Loucy (cell line): ENCODE results near the gene RIPOR2.
A peak's percentile ranks its signal among the peaks of the same experiment; 100 is the strongest.

ENCODE experiments used
- H2AFZ ChIP-seq: fragments of 200-600 bp; sonication (generic); 2 replicates; pipeline ENCODE4 v1.6.0; 2016; ENCODE audit warnings: antibody characterized with exemption, mild to moderate bottlenecking, low read length, moderate library complexity
- H3F3A ChIP-seq: fragments of 200-600 bp; 2 replicates; pipeline ENCODE4 v1.6.0; 2016; ENCODE audit warnings: antibody characterized with exemption, low read depth, mild to moderate bottlenecking
- H3K27me3 ChIP-seq: fragments of 200-600 bp; sonication (generic); 2 replicates; pipeline ENCODE4 v1.6.1; 2014; ENCODE audit warnings: low read length, mild to moderate bottlenecking; ENCODE audit not compliant: insufficient read depth, poor library complexity, severe bottlenecking
- H3K36me3 ChIP-seq: fragments of 200-600 bp; sonication (generic); 2 replicates; pipeline ENCODE4 v1.6.1; 2016; ENCODE audit warnings: low read length; ENCODE audit not compliant: insufficient read depth
- H3K4me1 ChIP-seq: fragments of 200-600 bp; sonication (generic); 2 replicates; pipeline ENCODE4 v1.5.1; 2014; ENCODE audit warnings: low read length, mild to moderate bottlenecking; ENCODE audit not compliant: insufficient read depth, poor library complexity, severe bottlenecking
- H3K4me2 ChIP-seq: fragments of 200-600 bp; sonication (generic); 2 replicates; pipeline ENCODE4 v1.6.0; 2014; ENCODE audit warnings: antibody characterized with exemption, low read length, low read depth, mild to moderate bottlenecking; ENCODE audit not compliant: poor library complexity, severe bottlenecking
- H3K4me3 ChIP-seq: fragments of 200-600 bp; sonication (generic); 2 replicates; pipeline ENCODE4 v1.5.1; 2014; ENCODE audit warnings: low read length, mild to moderate bottlenecking, mixed read lengths; ENCODE audit not compliant: poor library complexity, severe bottlenecking
- H3K79me2 ChIP-seq: fragments of 200-600 bp; sonication (generic); 2 replicates; pipeline ENCODE4 v1.6.1; 2014; ENCODE audit warnings: low read length; ENCODE audit not compliant: insufficient read depth
- H3K9ac ChIP-seq: fragments of 200-600 bp; sonication (generic); 2 replicates; pipeline ENCODE4 v1.6.0; 2014; ENCODE audit warnings: mild to moderate bottlenecking, low read depth, low read length, moderate library complexity; ENCODE audit not compliant: poor library complexity, severe bottlenecking
- H3K9me2 ChIP-seq: fragments of 200-600 bp; sonication (generic); replicated peaks from 2 replicates; pipeline ENCODE4 v1.6.1; 2016; ENCODE audit warnings: low read depth, low read length, mixed read lengths
- H3K9me3 ChIP-seq: fragments of 200-600 bp; sonication (generic); 2 replicates; pipeline ENCODE4 v1.6.1; 2014; ENCODE audit warnings: mild to moderate bottlenecking, antibody characterized with exemption, low read length, low read depth; ENCODE audit not compliant: insufficient read depth
- H4K20me1 ChIP-seq: fragments of 200-600 bp; sonication (generic); 2 replicates; pipeline ENCODE4 v1.6.0; 2014; ENCODE audit warnings: antibody characterized with exemption, low read length, mild to moderate bottlenecking; ENCODE audit not compliant: insufficient read depth, poor library complexity, severe bottlenecking
- EZH2phosphoT487 ChIP-seq: fragments of 200-600 bp; IDR thresholded peaks from 2 replicates; pipeline ENCODE4 v1.6.1; 2018; ENCODE audit warnings: antibody characterized with exemption, mild to moderate bottlenecking, moderate library complexity, borderline replicate concordance
- TF ChIP-seq, protein P1 (sequence below): fragments of 200-600 bp; sonication (generic); conservative IDR thresholded peaks from 2 replicates; pipeline ENCODE4 v1.5.1; 2014; ENCODE audit warnings: mild to moderate bottlenecking, antibody characterized with exemption, low read length

RIPOR2 gene

DNA sequence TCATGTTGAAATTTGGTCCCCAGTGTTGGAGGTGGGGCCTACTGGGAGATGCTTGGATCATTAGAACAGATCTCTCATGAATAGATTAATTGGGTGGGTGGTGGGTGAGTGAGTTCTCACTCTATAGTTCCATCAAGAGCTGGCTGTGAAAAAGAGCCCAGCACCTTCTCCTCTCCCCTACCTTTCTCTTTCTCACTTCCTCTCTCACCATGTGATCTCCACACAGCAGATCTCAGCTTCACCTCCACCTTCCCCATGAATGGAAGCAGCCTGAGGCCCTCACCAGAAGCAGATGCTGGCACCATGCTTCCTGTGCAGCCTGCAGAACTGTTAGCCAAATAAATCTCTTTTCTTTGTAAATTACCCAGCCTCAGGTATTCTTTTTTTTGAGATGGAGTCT lies 173.9 kb downstream of the RIPOR2 start:
- H3K4me1 ChIP-seq: no peaks in the 10 kb centered on the region
- H3K27me3 ChIP-seq: no peaks in the 10 kb centered on the region
- no peak overlapping the region for H3K4me2 ChIP-seq
- H2AFZ ChIP-seq: peak overlapping the region; percentile 46; the same call in 1 of the 2 replicates
- TF ChIP-seq EZH2phosphoT487: no peak
- TF ChIP-seq, protein P1, sequence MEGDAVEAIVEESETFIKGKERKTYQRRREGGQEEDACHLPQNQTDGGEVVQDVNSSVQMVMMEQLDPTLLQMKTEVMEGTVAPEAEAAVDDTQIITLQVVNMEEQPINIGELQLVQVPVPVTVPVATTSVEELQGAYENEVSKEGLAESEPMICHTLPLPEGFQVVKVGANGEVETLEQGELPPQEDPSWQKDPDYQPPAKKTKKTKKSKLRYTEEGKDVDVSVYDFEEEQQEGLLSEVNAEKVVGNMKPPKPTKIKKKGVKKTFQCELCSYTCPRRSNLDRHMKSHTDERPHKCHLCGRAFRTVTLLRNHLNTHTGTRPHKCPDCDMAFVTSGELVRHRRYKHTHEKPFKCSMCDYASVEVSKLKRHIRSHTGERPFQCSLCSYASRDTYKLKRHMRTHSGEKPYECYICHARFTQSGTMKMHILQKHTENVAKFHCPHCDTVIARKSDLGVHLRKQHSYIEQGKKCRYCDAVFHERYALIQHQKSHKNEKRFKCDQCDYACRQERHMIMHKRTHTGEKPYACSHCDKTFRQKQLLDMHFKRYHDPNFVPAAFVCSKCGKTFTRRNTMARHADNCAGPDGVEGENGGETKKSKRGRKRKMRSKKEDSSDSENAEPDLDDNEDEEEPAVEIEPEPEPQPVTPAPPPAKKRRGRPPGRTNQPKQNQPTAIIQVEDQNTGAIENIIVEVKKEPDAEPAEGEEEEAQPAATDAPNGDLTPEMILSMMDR: no peak
- H4K20me1 ChIP-seq: no peaks in the 10 kb centered on the region
- H3K79me2 ChIP-seq: no peaks in the 10 kb centered on the region
- H3K4me3 ChIP-seq: no peak overlapping the region
- H3K9me2 ChIP-seq: no peaks in the 10 kb centered on the region
- H3K9ac ChIP-seq: no peak overlapping the region
- H3K9me3 ChIP-seq: no peaks in the 10 kb centered on the region
- no peaks in the 10 kb centered on the region for H3F3A ChIP-seq
- no peaks in the 10 kb centered on the region for H3K36me3 ChIP-seq

DNA sequence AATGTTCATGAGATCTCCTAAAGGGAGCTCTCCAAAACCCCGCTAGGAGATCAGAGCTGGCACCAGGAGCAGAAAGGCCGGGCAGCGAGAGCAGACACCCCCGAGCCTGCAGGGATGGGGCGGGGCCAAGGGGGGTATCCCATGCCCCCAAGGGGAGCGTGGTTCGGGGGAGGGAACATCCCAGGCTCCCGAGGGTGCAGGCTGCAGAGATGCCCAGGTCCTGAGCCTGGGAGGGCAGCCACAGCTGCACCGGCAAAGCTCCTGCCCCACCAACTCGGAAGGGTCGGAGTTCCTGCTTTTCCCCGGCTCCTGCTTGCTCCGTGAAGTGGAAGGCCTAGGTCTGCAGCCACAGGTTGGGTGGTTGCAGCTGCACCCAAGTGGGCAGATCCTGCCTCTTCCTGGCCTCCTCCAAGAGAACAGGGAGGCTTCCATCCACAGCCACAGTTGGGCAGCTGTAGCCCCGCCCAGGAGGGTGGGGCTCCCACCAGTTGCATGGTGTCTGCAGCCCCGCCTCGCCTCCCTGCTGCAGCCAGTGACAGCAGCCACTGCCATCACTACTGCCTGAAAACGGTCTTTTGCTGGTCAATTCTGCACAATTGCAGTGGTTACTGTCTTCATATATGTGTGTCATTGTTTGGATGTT lies 174.4 kb downstream of the RIPOR2 start:
- no peaks in the 10 kb centered on the region for H4K20me1 ChIP-seq
- H3F3A ChIP-seq: no peaks in the 10 kb centered on the region
- no peaks in the 10 kb centered on the region for H3K9me3 ChIP-seq
- H3K27me3 ChIP-seq: no peaks in the 10 kb centered on the region
- TF ChIP-seq EZH2phosphoT487: no peak
- TF ChIP-seq, protein P1: no peak
- no peaks in the 10 kb centered on the region for H3K79me2 ChIP-seq
- H3K36me3 ChIP-seq: no peaks in the 10 kb centered on the region
- H2AFZ ChIP-seq: 0 out of 2 replicates have a peak overlapping the region, but pooled peaks have one; percentile 60
- H3K4me2 ChIP-seq: no peak overlapping the region
- no peak overlapping the region for H3K9ac ChIP-seq
- H3K4me3 ChIP-seq: no peak overlapping the region
- H3K9me2 ChIP-seq: no peaks in the 10 kb centered on the region
- no peaks in the 10 kb centered on the region for H3K4me1 ChIP-seq

DNA sequence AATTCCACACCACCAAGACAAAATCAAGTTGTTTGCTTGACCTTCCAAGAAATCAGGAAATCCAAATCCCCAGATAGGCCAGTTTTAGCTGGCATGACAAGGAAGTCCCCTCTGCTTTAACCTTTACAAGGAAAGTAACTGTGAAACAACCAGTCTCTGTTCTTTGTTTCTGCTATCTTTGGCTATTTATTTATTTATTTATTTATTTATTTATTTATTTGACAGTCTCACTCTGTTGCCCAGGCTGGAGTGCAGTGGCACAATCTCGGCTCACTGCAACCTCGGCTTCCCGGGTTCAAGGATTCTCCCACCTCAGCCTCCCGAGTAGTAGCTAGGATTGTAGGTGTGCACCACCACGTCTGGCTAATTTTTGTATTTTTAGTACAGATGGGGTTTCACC lies 175.6 kb downstream of the RIPOR2 start:
- Histone ChIP-seq H3K4me3 (no peak overlapping the region), H4K20me1 (no peaks in the 10 kb centered on the region), H3K79me2 (no peaks in the 10 kb centered on the region), H3F3A (no peaks in the 10 kb centered on the region), H3K27me3 (no peaks in the 10 kb centered on the region), H3K9ac (no peak overlapping the region), H3K4me1 (no peaks in the 10 kb centered on the region), H3K36me3 (no peaks in the 10 kb centered on the region), H3K9me2 (no peaks in the 10 kb centered on the region), H3K4me2 (no peak overlapping the region), H3K9me3 (no peaks in the 10 kb centered on the region), H2AFZ (no peak overlapping the region)
- no peak for TF ChIP-seq EZH2phosphoT487
- TF ChIP-seq, protein P1: no peak
